Measurements from ENCODE around the gene HLX.
A peak's percentile ranks its signal among the peaks of the same experiment; 100 is the strongest.

- TF ChIP-seq, protein P1, sequence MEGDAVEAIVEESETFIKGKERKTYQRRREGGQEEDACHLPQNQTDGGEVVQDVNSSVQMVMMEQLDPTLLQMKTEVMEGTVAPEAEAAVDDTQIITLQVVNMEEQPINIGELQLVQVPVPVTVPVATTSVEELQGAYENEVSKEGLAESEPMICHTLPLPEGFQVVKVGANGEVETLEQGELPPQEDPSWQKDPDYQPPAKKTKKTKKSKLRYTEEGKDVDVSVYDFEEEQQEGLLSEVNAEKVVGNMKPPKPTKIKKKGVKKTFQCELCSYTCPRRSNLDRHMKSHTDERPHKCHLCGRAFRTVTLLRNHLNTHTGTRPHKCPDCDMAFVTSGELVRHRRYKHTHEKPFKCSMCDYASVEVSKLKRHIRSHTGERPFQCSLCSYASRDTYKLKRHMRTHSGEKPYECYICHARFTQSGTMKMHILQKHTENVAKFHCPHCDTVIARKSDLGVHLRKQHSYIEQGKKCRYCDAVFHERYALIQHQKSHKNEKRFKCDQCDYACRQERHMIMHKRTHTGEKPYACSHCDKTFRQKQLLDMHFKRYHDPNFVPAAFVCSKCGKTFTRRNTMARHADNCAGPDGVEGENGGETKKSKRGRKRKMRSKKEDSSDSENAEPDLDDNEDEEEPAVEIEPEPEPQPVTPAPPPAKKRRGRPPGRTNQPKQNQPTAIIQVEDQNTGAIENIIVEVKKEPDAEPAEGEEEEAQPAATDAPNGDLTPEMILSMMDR (IDR thresholded peaks at IDR 0.05), result peak; percentile 11
- no peak for TF ChIP-seq EZH2 (IDR thresholded peaks at IDR 0.05)
Observed at GRCh38 chr1:220879509-220880361, 492 bp downstream of the HLX start.

All from neural progenitor cell (in vitro differentiated cells).